DMS53 treated with DMSO at 0.1 percent for 48 hours (cell line): ENCODE measurements around the gene PCNX1.

Experiments
- DNase-seq: peaks from one replicate; lab custom pipeline; 2025; ENCODE audit not compliant: unreplicated experiment; lab: John Stamatoyannopoulos, UW

Gene PCNX1

DNA sequence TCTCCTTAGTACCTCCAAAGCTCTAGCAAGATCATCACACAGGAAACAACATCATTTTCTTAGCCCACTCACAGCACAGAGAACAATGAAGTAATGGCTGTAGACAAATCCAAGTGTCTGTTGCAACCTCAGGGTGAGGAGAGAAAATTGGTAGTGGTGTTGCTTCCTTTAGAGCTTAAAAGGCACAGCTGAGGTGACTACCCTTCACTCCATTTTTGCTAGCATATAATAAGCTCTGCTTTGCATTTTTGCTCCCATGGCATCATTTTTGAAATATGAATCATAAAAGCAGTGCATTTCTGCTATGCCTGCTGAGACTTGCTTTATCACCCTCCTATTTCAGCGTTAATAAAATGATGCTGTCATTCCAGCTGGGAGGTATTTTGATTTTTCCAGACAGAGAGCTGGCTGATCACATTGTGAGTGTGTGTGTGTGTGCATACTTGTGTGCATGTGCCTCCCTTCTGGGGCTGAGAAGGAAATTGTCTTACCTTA lies 18.5 kb upstream of the PCNX1 start:
- no peak for DNase-seq

DNA sequence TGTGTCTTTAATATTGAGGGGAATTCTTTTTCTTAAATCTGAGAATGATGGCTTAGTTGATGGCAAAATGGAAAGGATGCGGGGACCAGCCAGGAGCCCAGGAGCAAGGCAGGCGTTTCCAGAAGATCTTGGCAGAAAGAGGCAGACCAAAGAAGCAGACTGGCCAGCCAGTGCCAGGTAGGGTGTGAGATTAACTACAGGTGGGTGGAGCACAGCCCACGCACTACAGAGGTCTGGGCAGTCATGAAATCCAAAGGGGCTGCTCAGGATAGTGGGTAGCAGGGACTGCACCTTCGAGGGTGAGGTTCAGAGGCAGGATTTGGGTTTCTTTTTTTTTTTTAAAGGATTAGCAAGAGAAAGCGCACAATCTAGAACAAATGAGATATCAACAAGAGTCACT lies 17.7 kb upstream of the PCNX1 start:
- DNase-seq, result no peak

DNA sequence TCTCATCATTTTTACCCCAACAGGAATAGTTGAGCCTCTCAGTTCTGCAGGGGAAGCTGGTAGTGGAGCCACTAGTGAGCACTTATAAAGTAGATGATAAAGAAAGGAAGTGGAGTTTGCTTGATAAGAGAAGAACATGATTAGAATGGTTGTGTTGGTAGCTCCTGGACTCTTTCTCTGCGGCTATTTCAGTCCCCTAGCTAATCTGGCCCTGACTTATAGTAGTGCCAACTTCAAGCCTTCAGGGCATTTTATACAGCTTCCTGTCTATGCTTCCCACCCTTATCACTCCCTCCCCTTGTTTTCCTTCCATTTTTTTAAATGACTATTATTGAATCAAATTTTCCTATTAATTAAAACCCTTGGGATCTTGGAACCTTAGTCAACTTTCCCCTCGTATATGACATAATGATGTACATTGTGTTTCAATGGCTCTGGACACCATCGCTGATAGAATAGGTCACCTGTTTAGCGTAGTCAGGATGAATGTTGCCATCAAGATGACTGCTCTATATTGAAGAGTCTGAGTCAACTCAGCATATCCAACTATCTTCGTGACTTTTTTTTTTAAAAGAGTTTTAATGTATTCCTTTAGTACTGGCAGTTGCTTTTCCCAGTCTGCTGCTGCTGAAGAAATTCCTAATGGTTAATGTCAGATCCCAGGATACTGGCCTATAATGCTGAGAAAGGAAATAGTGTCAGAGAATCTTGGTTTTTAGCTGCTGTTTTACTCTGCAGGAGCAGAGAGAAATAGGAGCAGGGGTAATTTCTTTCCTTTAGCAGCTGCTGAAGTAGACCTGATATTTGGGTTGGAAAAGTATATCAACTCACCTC lies 16.2 kb upstream of the PCNX1 start:
- no peak for DNase-seq

DNA sequence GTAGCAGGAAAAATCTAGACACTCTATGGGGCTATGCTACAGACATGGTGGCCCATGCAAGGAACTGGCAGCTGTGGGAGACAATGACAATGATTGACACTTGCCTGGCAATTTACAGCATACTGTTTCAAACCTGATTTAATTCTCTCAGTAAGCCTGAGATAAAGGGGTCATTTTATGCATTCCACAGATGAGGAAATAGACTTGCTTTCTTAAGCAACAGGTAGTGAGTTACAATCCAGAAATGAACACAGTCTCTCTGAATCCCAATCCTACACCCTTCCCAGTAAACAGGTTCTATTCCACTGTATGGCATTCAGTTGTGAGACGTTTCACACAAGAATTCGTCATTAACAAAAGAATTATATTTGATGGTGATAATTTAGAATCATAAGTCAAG lies 15.5 kb upstream of the PCNX1 start:
- no peak for DNase-seq

DNA sequence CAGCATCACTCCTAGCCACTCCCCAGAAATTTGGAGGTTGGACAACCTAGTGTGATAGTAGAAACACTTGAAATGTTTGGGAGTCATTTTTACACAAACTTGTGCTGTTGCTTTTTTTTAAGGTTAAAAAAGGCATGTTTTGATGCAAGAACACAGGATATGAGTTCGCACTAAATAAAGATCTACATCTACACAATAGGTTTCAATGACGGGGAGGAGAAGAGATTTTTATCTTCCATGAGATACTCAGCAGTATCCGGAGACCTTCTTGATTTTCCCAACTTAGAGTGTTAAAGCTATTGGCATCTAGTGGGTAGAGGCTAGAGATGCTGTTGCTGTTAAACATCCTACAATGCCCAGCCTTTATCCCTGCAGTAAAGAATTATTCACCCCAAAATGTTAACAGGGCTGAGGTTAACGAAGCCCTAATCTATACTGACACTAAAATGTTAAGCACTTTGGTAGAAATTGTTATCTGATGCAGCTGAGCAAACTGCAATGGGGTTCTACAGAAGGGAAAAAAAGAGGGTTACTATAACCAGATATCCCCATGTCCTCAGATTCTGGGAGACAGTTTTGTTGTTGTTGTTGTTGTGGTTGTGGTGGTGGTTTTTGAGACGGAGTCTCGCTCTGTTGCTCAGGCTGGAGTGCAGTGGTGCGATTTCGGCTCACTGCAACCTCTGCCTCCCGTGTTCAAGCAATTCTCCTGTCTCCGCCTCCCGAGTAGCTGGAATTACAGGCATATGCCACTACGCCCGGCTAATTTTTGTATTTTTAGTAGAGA lies 14.0 kb upstream of the PCNX1 start:
- DNase-seq, result no peak

DNA sequence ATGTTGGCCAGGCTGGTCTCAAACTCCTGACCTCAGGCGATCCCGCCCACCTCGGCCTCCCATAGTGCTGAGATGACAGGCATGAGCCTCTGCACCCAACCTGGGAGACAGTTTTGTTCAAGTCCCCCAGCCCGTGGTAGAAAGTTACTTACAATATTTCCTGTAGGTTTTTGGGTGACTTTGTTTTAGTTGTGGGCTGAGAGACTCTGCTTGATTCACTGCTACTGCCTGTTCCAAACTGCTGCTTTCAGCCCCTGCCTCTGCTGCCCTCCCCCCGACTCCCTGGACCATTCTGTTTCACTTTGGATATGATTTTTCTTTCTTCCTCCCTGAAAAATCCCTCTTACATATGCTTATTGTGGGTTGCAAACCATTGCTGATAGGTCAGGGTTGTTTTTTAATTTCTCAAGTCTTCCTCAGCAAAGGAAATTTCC lies 13.4 kb upstream of the PCNX1 start:
- no peak for DNase-seq

DNA sequence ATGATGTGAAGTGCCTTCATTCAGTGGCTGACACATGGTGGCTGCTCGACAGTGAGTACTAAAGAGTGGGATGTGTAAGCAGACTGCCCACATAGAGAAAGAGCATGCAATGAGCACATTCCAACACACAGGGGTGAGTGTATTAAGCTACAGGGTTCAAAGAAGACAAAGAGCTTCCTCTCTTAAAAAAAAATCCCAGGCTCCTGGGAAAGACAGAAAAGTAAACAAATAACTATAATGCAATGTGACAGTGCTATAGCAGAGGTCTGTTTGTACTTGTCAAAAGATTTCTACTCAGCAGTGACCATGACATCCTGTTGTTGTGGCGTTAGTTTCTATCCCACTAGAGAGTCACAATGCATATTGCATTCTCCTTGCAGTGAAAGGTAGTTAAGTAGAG lies 12.4 kb upstream of the PCNX1 start:
- DNase-seq, result peak; percentile 9

DNA sequence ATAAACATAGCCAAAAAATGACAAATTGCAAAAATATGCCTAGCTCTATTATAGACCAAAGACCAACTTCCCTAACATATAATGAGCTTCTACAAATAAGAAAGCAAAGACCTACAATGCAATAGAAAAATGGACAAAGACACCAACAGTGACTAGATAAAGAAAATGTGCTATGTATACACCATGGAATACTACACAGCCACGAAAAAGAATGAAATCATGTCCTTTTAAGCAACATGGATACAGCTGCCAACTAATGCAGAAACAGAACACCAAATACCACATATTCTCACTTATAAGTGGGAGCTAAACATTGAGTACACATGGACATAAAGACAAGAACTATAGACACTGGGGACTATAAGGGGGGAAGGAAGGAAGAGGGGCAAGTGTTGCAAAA lies 10.9 kb upstream of the PCNX1 start:
- DNase-seq, result no peak

DNA sequence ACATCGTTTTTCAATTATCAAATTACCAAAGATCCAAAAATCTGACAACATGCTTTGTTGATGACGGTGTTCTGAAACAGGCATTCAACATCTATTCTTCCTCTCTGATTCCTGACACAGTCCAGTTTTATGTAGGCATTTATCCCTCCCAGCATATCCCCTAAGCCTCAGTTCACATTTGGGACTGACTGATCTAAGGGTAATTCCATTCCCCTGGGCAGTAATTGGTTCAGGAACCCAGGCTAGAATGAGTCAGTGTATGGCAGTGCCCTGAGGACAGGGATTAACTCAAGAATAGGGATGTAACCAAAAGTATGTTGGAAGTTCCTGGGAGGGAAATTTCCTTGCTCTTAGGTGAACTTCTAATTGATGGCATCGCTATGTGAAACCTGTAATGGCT lies 10.3 kb upstream of the PCNX1 start:
- DNase-seq, result no peak

DNA sequence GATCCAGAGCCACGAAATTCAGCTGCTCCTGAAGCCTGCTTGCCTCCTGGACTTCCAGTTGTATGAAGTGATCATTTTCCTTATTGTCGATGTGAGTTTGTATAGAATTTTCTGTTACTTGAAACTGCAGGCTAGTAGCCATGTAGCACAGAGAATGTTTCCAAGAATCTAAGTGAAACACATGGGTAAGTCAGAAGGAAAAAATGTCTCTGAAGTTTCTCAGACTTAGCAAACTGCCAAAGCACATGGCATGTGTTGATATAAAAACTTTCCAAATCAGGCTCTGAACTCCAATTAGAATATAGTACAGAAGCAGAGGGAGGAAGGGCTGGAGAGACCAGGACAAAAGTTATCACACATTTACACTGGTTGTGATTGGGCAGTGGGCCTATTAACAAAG lies 9.8 kb upstream of the PCNX1 start:
- DNase-seq, result no peak

DNA sequence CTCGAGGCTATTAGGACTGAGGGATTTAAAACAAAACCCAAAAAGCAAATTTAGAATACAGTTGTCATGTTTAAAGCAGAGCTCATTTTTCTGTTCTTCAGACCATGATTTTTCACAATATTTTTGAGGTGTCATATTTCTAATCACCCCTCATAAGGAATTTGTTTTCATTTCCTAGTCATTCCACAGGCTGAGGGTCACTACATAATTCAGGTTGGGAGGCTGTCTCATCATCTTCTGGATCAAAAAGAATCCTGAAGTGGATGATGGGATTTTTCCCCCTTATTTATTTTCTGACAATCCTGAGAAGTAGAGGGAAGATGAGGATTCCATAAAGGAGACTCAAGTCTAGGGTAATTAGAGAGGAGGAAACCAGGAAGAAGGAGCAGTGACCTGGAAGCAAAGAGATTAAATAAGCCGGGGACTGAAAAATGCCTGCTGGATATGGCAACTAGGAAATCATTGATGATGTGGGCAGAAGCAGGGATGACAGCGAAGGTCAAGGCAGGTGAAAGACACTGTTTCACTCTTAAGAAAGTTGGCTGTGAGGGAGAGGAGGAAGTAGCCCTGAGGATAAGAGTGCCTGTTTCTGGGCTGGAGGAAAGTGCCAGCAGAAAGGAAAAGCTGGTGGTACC lies 9.0 kb upstream of the PCNX1 start:
- no peak for DNase-seq

DNA sequence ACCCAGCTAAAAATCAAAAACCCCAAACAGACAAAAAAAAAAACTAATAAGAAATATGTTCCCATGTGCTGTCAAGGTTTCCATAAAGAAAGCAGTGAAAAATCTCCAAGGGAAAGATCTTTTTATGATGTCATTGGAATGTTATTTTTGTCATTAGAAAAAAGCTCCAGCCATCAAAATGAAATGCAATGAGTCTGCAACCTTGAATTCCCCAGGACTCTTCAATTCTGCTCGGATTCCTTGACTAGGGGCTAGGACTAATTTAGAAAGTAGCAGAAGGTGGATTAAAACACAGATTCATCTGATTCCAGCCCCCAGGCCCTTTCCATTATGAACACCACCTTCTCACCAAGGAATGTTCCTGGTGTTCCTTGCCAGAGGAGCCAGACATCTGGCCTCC lies 6.0 kb upstream of the PCNX1 start:
- DNase-seq, result no peak

DNA sequence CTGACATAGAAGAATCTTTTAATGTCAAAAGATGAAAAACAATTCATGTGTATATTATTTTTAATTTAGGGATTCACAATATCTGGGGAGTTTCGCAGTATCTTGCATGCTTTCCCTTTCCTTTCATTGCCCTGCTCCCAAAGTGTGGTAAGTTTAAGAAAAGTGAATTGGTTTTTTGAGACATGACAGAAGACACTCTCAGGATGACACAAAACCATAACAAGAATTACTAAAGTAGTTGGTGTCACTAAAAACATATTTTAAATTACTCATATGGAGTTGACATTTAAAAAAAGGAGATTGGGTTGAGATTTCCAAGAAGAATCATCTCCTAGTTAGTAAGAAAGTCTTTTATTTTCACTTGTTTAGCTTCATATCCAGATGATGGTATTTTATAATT lies 5.1 kb upstream of the PCNX1 start:
- no peak for DNase-seq

DNA sequence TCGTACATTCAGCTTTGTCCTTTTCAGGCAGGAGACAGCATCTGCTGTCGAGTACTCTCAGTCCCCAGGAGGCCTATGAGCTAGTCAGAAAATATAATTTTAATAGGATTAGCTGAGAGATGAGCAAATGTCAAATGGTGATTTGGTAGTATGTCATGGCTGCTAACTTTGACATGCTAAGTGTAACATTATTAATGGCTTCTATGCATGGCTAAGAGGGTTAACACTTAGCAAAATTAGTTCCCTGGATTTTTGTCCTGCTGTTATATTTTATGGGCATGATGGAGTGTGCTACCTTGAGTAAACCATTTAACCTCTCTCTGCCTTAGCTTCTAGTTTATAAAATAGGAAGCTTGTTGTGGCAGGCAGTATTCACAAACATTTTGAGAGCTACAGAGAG lies 2.9 kb upstream of the PCNX1 start:
- DNase-seq, result no peak

DNA sequence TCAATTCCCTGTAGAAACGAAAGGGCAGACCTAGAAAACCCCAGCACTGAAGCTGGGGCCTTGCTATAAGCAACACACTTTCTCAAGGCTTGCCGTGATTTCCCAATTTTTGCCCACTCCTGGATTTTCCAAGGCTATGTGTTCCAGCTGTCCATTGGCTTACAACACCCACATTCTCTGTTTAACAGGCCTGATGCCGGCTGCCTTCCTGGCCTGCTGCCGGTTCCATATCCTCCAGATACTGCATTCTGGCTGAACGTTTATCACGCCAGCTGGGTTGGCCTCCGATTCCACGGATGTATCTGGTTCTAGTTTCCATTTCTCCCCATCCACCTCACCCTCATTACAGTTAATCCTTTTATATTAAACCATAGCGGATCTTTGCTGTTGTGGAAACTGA lies 2.0 kb upstream of the PCNX1 start:
- no peak for DNase-seq

DNA sequence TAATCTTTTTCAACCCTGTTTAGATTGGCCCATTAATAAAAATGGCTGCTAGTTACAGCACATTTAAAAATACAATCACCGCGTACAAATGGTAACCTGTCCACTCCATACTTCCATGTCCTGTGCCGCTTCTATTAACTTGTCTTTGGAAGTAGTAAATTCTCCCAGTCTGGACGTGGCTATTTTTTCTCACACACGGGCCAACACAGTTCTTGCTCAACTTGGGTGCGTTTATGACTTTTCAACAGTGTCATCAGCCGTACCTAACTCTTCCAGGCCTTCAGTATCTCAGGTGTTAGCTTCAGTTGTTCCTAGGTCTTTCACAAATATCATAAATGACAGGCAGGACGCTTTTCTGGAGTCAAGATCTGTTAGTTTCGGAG lies 475 bp upstream of the PCNX1 start:
- peak; percentile 40 for DNase-seq

DNA sequence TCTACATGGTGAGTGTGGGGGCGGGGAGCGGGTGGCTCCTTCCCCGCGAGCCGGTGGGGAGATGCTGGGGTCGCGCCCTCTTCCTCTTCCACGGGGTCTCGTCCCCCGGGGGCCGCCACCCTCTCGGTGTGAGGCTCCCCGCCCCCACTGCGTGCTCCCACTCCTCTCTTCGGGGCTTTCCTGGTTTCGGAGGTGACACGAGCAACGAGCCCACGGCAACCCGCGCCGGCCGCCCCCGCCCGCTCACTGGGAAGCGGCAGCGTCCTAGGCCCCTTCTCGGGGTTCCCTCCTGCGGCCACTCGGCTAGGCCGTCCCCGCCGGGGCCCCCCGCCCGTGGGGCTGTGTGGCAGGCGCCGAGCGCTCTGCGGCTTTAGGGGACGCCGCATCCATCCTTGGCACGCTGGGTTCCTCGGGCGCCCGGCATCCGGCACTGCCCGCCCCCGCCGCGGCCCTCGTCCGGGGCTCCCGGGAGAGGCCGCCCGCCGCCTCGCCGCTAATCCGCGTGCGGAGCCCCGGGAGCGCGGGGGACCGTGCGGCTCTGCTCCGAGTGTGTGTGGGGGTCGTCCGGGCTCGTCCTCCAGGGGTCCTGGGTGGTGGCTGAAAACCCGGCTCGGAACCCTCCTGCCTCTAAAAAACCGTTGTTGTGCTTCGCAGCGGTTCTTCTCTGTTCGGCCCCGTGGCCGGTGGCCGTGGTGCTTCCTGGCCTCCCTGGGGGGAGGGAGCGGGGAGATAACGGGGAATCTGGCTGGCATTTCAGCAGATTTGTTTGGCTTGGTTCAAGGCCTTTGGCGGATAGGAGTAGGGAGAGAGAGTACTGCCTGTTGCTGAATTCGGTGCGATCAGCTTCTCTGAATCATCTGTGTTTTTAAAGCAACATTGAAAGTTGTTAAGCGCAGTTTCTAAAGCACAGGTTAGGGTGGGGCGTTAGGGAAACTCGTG lies 1.0 kb downstream of the PCNX1 start:
- no peak for DNase-seq

DNA sequence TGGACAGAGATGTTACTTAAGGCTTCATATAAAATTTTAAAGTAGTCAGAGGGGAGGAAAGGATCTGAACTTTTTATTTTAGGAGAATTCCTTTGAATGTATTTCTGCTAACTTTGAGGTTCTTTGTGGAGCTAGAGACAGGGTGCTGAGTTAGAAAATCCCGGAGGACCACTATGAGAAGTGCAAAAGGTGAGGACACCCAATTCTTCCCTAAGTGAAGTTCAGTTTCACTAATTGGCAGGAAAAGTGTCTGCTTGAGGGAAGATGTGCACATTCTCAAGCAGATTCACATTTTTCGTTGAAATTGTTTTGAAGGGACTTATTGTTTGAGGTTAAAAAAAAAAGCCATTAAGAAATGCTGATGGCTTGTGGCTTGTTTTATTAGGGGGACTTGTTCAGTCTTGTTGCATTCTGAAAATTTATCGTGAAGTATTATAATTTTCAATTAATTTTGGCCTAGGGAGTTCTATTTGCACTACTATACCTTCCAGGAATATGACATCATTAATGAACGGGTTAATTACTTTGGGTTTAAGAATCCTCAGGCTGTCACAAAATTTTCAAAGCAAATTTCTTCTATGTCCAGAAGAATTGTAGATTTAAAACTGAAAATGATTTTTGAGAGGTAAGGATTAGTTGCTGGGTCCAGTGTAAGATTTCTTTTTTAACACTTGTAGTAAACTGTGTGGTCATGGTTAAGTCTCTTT lies 1.8 kb downstream of the PCNX1 start:
- DNase-seq, result no peak

DNA sequence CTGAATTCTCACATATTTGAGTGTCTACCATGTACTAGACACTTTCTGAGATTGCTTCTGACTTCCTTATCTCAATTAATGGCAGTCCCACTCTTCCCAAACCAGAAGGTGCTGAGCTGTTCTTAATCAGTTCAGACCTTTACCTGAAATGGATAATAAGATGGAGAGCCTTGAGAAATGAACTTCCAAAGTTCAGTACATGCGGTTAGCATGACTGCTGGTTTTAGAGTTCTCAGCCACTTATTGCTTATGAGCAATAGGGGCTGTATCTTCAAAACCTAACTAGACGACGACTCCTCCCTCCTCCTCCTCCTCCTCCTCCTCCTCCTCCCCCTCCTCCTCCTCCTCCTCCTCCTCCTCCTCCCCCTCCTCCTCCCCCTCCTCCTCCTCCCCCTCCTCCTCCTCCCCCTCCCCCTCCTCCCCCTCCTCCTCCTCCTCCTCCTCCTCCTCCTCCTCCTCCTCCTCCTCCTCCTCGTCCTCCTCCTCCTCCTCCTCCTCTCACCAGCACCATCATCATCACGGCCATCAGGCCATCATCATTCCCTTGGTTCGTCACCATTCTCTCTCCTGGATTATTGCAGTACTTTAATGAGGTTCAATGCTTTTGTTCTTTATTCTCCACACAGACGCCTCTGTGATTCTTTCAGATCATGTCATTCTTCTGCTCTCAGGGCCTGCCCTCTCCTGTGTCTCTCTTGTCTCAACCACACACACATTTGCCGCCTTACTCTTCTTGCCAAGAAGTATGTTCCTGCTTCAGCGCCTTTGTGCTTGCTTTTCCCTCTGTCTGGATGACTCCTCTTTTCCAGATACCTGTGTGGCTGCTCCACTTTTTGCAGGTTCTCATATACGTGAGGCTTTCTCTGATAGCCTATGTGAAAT lies 2.7 kb downstream of the PCNX1 start:
- DNase-seq, result no peak
